H9 (cell line): ENCODE measurements around the gene ZBED5. TPM values are rescaled to one million over a fixed set of nuclear protein-coding genes. Genes with fewer than 3 reads are reported as not detected.

Experiments used
- DNase-seq: peaks from one replicate; pipeline ENCODE4 v3.0.0-alpha.2; 2017
- H2AFZ ChIP-seq: one replicate; pipeline ENCODE4 v1.6.1; 2013; ENCODE audit warnings: mild to moderate bottlenecking, low read length, control low read depth, moderate library complexity
- H2AK5ac ChIP-seq: 2 replicates; pipeline ENCODE4 v1.6.1; 2013; ENCODE audit warnings: low read length, control low read depth, mixed read lengths; ENCODE audit not compliant: insufficient read length
- H2BK120ac ChIP-seq: one replicate; pipeline ENCODE4 v1.6.1; 2013; ENCODE audit warnings: low read depth, mild to moderate bottlenecking, low read length, control low read depth, inconsistent platforms; ENCODE audit not compliant: poor library complexity, severe bottlenecking
- H2BK12ac ChIP-seq: 2 replicates; pipeline ENCODE4 v1.6.1; 2013; ENCODE audit warnings: low read length, control low read depth, mixed read lengths, low read depth; ENCODE audit not compliant: insufficient read length
- H2BK15ac ChIP-seq: 2 replicates; pipeline ENCODE4 v1.6.1; 2013; ENCODE audit warnings: low read depth, low read length, control low read depth
- H2BK20ac ChIP-seq: one replicate; pipeline ENCODE4 v1.6.1; 2013; ENCODE audit warnings: low read depth, mild to moderate bottlenecking, low read length, control low read depth, inconsistent platforms; ENCODE audit not compliant: poor library complexity, severe bottlenecking
- H2BK5ac ChIP-seq: 2 replicates; pipeline ENCODE4 v1.6.1; 2013; ENCODE audit warnings: low read length, control low read depth, mixed read lengths; ENCODE audit not compliant: insufficient read length
- H3K14ac ChIP-seq: 2 replicates; pipeline ENCODE4 v1.6.1; 2013; ENCODE audit warnings: low read length, control low read depth; ENCODE audit not compliant: insufficient read depth
- H3K18ac ChIP-seq: 2 replicates; pipeline ENCODE4 v1.6.1; 2013; ENCODE audit warnings: low read depth, mild to moderate bottlenecking, mixed read lengths, low read length, control low read depth; ENCODE audit not compliant: insufficient read length
- H3K23ac ChIP-seq: 2 replicates; pipeline ENCODE4 v1.6.1; 2013; ENCODE audit warnings: low read length, control low read depth, mixed read lengths, low read depth; ENCODE audit not compliant: insufficient read length
- H3K23me2 ChIP-seq: 2 replicates; pipeline ENCODE4 v1.6.1; 2013; ENCODE audit warnings: low read depth, mild to moderate bottlenecking, mixed read lengths, low read length, control low read depth; ENCODE audit not compliant: insufficient read length, poor library complexity, severe bottlenecking
- H3K27ac ChIP-seq: 2 replicates; pipeline ENCODE4 v1.5.1; 2013; ENCODE audit warnings: low read length, control low read depth, mixed read lengths, low read depth; ENCODE audit not compliant: insufficient read length
- H3K27me3 ChIP-seq: 2 replicates; pipeline ENCODE4 v1.6.1; 2013; ENCODE audit warnings: low read length, control low read depth, inconsistent platforms; ENCODE audit not compliant: insufficient read depth
- H3K4ac ChIP-seq: 2 replicates; pipeline ENCODE4 v1.6.1; 2013; ENCODE audit warnings: low read depth, mild to moderate bottlenecking, control low read depth, inconsistent platforms, low read length, moderate library complexity
- H3K4me1 ChIP-seq: 2 replicates; pipeline ENCODE4 v1.6.1; 2013; ENCODE audit warnings: low read length, control low read depth, inconsistent platforms; ENCODE audit not compliant: insufficient read depth
- H3K4me2 ChIP-seq: 2 replicates; pipeline ENCODE4 v1.6.1; 2013; ENCODE audit warnings: low read length, control low read depth, mixed read lengths; ENCODE audit not compliant: insufficient read length, insufficient read depth
- H3K56ac ChIP-seq: 2 replicates; pipeline ENCODE4 v1.6.1; 2013; ENCODE audit warnings: low read depth, mild to moderate bottlenecking, mixed read lengths, low read length, control low read depth; ENCODE audit not compliant: insufficient read length
- H3K79me1 ChIP-seq: 2 replicates; pipeline ENCODE4 v1.6.1; 2013; ENCODE audit warnings: low read depth, mild to moderate bottlenecking, moderate library complexity, low read length, control low read depth, inconsistent platforms; ENCODE audit not compliant: insufficient read depth, poor library complexity, severe bottlenecking
- H3K79me2 ChIP-seq: 2 replicates; pipeline ENCODE4 v1.6.1; 2013; ENCODE audit warnings: low read length, control low read depth, inconsistent platforms; ENCODE audit not compliant: insufficient read depth
- H3K9ac ChIP-seq: 2 replicates; pipeline ENCODE4 v1.6.1; 2013; ENCODE audit warnings: low read length, control low read depth, mixed read lengths; ENCODE audit not compliant: insufficient read length; ENCODE audit errors: extremely low read depth
- H3K9me3 ChIP-seq: one replicate; pipeline ENCODE4 v1.6.1; 2013; ENCODE audit warnings: low read depth, low read length, inconsistent platforms; ENCODE audit not compliant: control insufficient read depth
- H3T11ph ChIP-seq: one replicate; pipeline ENCODE4 v1.6.1; 2013; ENCODE audit warnings: mild to moderate bottlenecking, low read length, control low read depth, inconsistent platforms
- H4K20me1 ChIP-seq: one replicate; pipeline ENCODE4 v1.6.1; 2013; ENCODE audit not compliant: control insufficient read depth, insufficient read length, insufficient read depth
- H4K5ac ChIP-seq: 2 replicates; pipeline ENCODE4 v1.6.1; 2013; ENCODE audit warnings: low read depth, mild to moderate bottlenecking, mixed read lengths, low read length, control low read depth; ENCODE audit not compliant: insufficient read length
- H4K8ac ChIP-seq: replicated peaks from 2 replicates; pipeline ENCODE4 v1.6.1; 2013; ENCODE audit warnings: low read length, control low read depth, mixed read lengths, low read depth; ENCODE audit not compliant: insufficient read length
- H4K91ac ChIP-seq: 2 replicates; pipeline ENCODE4 v1.6.1; 2013; ENCODE audit warnings: low read depth, mild to moderate bottlenecking, moderate library complexity, mixed read lengths, low read length, control low read depth; ENCODE audit not compliant: insufficient read length
- H3K27ac Mint-ChIP-seq, 3 experiments: 2 replicates in 2 of 3; 3 replicates in 1 of 3; pipeline ENCODE4 v1.8.0; 2020 to 2021; ENCODE audit warnings: mixed read lengths in 3 of 3, mild to moderate bottlenecking in 1 of 3, moderate library complexity in 1 of 3
- H3K27me3 Mint-ChIP-seq: 2 replicates; pipeline ENCODE4 v1.8.0; 2021; ENCODE audit warnings: low read depth, mild to moderate bottlenecking, moderate library complexity, mixed read lengths
- H3K36me3 Mint-ChIP-seq, 3 experiments: 2 replicates in 2 of 3; 3 replicates in 1 of 3; pipeline ENCODE4 v1.8.0; 2020 to 2021; ENCODE audit warnings: low read depth in 3 of 3, mixed read lengths in 3 of 3; ENCODE audit not compliant: insufficient read depth in 1 of 3
- H3K4me1 Mint-ChIP-seq, 2 experiments: 2 replicates each; pipeline ENCODE4 v1.8.0; 2020; ENCODE audit warnings: mixed read lengths in 2 of 2
- H3K4me3 Mint-ChIP-seq, 2 experiments: 2 replicates in 1 of 2; 3 replicates in 1 of 2; pipeline ENCODE4 v1.8.0; 2020 to 2021; ENCODE audit warnings: mild to moderate bottlenecking in 2 of 2, mixed read lengths in 2 of 2, moderate library complexity in 1 of 2
- H3K9me3 Mint-ChIP-seq, 2 experiments: 2 replicates in 1 of 2; 3 replicates in 1 of 2; pipeline ENCODE4 v1.8.0; 2020; ENCODE audit warnings: mild to moderate bottlenecking in 2 of 2, mixed read lengths in 2 of 2, moderate library complexity in 1 of 2
- CTCF ChIP-seq: fragments of 200-600 bp; sonication (generic); conservative IDR thresholded peaks from 3 replicates; pipeline ENCODE4 v1.8.0; 2021; ENCODE audit warnings: antibody characterized with exemption, mild to moderate bottlenecking
- WGBS: extraction: QIAGEN DNeasy Blood & Tissue Kit; methylation state at CpG from one replicate; pipeline ENCODE4 v1.1.7; 2013; ENCODE audit warnings: missing lambda C conversion rate, low lambda C conversion rate, mixed read lengths; ENCODE audit not compliant: insufficient read length; ENCODE audit errors: extremely low coverage; 5-methylcytosine and 5-hydroxymethylcytosine counted together
- total RNA-seq: library from RNA; stranded (reverse); gene quantifications from 2 replicates; pipeline ENCODE4 v1.2.1, GENCODE V29; 2021

The ZBED5 gene
- total RNA-seq, 1 experiment from 2014 or later: 65.8 TPM

GRCh38 chr11:10892250-10892649 is 34.4 kb upstream of the ZBED5 start:
- H3K23me2 ChIP-seq: no peaks in the 10 kb centered on the region
- H3K23ac ChIP-seq: no peak overlapping the region
- no peak overlapping the region for H3T11ph ChIP-seq
- H2BK120ac ChIP-seq: no peak overlapping the region
- no CpG with 5 or more reads among the region's 2 CpGs for WGBS
- H3K4me2 ChIP-seq: no peak overlapping the region
- no peak overlapping the region for H3K4me3 Mint-ChIP-seq
- no peak overlapping the region for H4K5ac ChIP-seq
- H2AFZ ChIP-seq: no peak overlapping the region
- H2BK15ac ChIP-seq: no peak overlapping the region
- no peak overlapping the region for H3K18ac ChIP-seq
- no peak overlapping the region for H3K4ac ChIP-seq
- no peak overlapping the region for H4K8ac ChIP-seq
- TF ChIP-seq CTCF: no peak
- no peaks in the 10 kb centered on the region for H3K27me3 ChIP-seq
- H4K20me1 ChIP-seq: no peaks in the 10 kb centered on the region
- H3K79me1 ChIP-seq: no peaks in the 10 kb centered on the region
- peaks cover 6 to 10% of the 10 kb centered on the region in 2 experiments for H3K9me3 Mint-ChIP-seq
- no peaks in the 10 kb centered on the region for H3K27me3 Mint-ChIP-seq
- H2BK20ac ChIP-seq: no peak overlapping the region
- no peak overlapping the region for H3K27ac Mint-ChIP-seq
- H3K14ac ChIP-seq: no peak overlapping the region
- no peaks in the 10 kb centered on the region for H3K9me3 ChIP-seq
- peaks cover 0 to 3% of the 10 kb centered on the region in 2 experiments; a peak in 1 of 4 replicates for H3K4me1 Mint-ChIP-seq
- no peaks in the 10 kb centered on the region; the same call in 1 of the 2 replicates for H3K4me1 ChIP-seq
- no peak overlapping the region for H3K27ac ChIP-seq
- no peak overlapping the region for H2BK5ac ChIP-seq
- H3K9ac ChIP-seq: no peak overlapping the region
- H2BK12ac ChIP-seq: no peak overlapping the region
- H3K79me2 ChIP-seq: no peaks in the 10 kb centered on the region
- peaks cover 0 to 4% (median 0%) of the 10 kb centered on the region in 3 experiments; a peak in 2 of 7 replicates for H3K36me3 Mint-ChIP-seq
- no peak overlapping the region for H2AK5ac ChIP-seq
- no peak for DNase-seq
- H4K91ac ChIP-seq: no peak overlapping the region
- H3K56ac ChIP-seq: no peak overlapping the region
